HG03354 (cell line): ENCODE results near the gene MRC1.
"Not testable (repeated sequence)": the region's sequence is repeated elsewhere in the genome, so short reads cannot be mapped to it uniquely, and the experiment has no call there.

ENCODE experiments used
- ATAC-seq: cut with Tn5 transposase; IDR thresholded peaks from one replicate; pipeline ENCODE4 v1.9.1; 2021; ENCODE audit warnings: mild to moderate bottlenecking; ENCODE audit not compliant: unreplicated experiment, poor library complexity, severe bottlenecking

MRC1 gene

DNA sequence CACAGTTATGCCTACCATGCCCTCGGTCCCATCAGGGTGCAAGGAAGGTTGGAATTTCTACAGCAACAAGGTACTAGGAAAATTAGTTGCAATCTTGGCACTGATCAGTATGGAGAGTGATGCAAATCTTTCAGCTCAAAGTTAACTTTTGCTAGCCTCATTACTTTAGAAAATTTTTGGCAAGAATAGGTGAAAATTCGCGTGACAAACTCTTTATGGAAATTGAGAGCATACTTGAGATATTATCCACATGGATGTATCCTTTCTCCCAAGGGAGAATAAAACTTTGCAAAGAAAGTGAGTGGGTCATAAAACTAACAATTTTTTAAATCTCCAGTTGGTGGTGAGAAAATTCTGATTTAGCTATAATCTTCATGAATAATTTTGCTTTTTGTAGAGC lies 71.5 kb downstream of the MRC1 start:
- ATAC-seq: no peak

- no peak for ATAC-seq
Measured at GRCh38 chr10:17882557-17882956, 73.4 kb downstream of the MRC1 start.

DNA sequence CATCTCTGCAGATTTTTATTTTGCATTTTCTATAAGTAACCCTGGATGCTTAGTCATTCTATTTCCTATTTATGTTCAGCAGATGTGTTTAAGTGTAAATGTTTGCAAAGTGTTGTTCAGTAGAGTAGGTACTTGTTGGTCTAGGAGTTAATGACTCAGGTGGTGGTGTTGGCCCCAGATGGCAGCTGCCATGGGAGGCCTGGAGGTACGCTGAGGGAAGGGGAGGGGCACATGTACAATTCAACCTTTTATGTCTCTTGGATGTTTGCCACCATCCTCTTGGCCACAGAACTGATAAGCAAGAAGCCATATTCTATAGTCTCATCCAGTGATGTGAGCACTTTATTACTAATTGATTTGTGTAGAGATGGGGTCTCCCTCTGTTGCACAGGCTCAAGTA lies 74.5 kb downstream of the MRC1 start:
- ATAC-seq: no peak

GRCh38 chr10:17888189-17888588 lies 79.0 kb downstream of the MRC1 start:
- ATAC-seq: no peak

- ATAC-seq: no peak
Measured at GRCh38 chr10:17891435-17891834, 82.3 kb downstream of the MRC1 start.

DNA sequence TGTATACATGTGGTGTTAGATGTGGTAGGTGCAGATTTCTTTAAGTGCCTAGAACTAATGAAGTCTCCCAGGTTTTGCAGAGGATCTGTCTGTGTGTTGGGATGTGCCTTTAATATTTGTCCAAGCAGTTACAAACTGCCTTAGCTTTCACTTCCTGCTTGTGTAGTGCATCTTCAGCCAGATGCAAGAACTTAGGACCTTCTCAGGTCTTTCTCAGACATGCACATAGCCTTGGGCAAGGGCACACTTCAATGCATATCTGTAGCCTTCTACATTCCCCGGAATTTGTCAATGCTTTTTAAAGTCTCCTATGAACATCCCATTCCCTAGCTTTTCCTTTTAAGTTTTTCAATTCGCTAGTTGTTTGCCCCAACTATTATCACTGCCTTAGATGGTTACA lies 95.4 kb downstream of the MRC1 start:
- ATAC-seq: no peak

DNA sequence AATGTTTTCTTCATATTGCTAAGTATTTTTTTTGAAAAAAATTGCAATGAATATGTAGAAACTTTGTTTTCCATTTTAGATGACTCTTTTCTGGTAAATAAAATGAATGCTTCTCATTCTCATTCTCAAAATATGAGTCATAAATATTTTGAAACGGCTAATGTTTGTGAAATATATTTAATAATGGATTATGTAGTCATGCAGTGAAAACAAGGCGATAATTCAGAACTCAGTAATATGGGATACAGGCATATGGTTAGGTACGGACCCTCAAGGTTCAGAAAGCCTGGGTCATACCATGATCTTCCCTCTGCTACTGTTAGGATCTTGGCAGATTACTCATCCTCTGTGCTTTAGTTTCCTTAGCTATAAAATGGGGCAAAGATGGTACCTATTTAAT lies 96.3 kb downstream of the MRC1 start:
- no peak for ATAC-seq

DNA sequence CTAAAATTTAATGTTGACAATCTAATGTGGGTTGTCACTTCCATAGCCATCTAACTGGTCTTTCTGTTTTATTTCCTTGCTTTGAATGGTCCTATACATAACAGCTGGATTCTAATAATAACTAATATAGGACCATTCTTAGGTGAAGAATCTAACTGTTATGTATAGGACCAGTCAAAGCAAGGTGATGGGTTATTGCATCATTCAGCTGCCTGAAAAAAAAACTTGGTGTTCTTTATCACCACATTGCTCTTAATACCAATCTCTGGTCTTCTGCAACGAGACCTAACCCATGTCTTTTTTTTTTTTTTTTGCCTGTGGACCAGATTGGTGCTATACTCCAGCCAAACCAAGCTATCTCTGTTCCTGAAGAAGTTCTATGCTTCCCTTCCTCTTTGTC lies 96.9 kb downstream of the MRC1 start:
- ATAC-seq: no peak

DNA sequence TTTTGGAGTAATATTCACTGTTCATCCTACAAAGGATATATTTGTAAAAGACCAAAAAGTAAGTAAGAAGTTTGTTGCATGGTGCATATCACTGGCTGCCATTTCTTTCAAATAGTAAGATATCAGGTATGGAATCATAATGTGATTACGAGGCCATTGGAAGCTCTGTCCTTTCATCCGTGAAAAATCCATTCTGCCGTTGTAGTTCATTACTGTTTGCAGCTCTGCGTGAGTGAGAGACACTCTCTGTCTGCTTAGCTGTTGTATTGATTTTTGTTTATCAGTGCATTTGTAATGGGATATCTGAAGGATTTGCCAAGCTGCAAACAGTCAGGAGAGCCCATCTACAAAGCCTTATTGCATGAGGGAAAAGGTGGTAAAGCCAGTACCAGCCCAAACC lies 98.5 kb downstream of the MRC1 start:
- no peak for ATAC-seq

GRCh38 chr10:17910125-17910789 lies 101.1 kb downstream of the MRC1 start:
- peak; percentile 75 for ATAC-seq

DNA sequence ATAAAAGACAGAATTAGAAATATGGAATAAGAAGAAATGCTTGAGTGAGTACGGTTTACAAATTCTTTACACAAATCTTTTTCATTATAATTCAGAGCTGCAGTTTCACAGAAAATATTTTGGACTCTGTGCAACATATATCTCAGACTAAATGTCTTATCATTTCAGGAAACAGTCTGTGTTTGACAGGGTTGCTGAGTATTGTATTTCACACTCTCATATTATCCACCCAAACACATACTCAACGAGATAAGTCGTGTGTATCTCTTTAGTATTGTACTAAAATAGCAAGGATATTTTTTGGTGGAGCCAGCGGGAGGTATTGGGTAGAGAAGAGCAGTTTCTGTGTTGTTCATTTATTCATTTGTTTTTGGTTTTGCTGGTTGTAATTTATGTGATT lies 103.6 kb downstream of the MRC1 start:
- no peak for ATAC-seq

DNA sequence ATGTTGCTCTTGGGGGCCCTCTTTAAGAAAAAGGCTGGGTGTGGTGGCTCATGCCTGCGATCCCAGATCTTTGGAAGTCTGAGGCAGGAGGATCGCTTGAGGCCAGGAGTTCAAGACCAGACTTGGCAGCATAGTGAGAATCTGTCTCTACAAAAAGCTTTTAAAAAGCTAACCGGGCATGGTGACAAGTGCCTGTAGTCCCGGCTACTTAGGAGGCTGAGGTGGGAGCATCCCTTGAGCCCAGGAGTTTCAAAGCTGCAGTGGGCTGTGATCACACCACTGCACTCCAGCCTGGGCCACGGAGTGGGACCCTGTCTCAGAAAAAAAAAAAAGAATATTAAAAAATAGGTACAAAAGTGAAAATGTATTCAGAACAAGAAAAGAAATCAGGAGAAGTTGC lies 104.5 kb downstream of the MRC1 start:
- ATAC-seq: no peak

GRCh38 chr10:17914169-17915045 lies 105.3 kb downstream of the MRC1 start:
- no peak for ATAC-seq

DNA sequence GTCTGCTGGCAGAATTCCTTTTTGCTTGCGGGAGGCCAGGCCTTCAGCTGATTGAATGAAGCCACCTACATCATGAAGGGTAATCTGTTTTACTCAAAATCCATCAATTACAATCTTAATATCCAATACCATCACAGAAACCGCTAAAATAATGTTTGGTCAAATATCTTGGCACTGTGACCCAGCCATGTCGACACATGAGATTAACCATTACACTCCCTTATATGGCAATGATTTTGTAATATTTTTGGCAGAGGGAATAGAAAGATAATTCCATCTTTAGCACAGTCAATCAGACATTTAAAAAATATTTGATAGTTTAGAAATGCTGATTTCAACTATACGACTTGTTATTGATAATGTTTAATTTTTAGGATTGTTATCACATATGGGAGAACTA lies 106.0 kb downstream of the MRC1 start:
- no peak for ATAC-seq

GRCh38 chr10:17918187-17918903 lies 109.2 kb downstream of the MRC1 start:
- no peak for ATAC-seq

- ATAC-seq: no peak
Measured at GRCh38 chr10:17921378-17921777, 112.2 kb downstream of the MRC1 start.

- no peak for ATAC-seq
Measured at GRCh38 chr10:17923728-17924127, 114.6 kb downstream of the MRC1 start.

DNA sequence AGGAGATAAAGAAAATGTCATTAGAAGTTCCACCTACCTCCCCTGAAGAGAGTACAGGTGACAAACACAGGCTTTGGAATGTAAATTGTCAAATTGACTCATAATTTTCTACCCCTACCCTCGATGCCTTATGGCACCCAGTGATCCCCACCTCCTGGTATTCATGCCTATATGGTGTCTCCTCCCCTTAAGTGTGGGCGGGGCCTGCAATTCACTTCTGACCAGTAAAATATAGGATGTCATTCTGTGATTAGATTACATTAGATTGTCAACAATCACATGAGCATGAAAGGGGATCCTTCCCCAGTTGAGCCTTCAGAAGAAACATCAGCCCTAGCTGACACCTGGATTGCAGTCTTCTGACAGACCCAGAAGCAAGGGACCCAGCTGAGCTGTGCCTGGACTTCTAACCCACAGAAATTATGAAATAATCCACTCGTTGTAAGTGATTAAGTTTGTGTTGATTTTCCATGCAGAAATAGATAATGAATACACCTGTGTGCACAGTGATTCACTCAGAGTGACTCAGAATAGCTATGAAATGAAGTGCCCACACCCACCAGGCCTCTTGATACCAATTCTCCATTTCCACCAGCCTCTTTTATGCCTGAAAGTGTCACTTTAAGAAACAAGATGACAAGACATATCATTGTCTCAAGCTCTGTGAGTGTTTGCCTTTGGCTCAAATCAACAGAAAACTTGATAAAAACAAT lies 134.0 kb downstream of the MRC1 start:
- no peak for ATAC-seq

GRCh38 chr10:17950269-17950668 lies 141.1 kb downstream of the MRC1 start:
- not testable (repeated sequence) for ATAC-seq

DNA sequence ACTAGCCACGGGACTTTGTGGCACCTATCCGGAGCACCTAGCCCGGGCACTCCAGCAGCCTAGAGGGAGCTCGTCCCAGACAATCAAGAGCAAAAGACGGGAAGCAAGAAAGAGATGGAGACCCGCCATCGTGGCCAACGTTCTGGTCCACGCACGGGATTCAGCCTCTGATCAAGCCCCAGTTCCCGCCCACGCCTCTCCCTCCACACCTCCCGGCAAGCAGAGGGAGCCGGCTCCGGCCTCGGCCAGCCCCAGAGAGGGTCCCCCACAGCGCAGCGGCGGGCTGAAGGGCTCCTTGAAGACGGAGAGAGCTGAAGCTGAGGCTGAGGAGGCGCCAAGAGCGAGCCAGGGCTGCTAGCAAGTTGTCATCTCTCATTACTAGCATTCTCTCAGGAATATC lies 141.6 kb downstream of the MRC1 start:
- no peak for ATAC-seq
